ENCODE results near the gene VEZF1.

VEZF1 gene

GRCh38 chr17:57987581-57988300 is at the start of gene VEZF1:
VEZF1 (minus strand) TSS chr17:57988254; CDS start chr17:57988111, 143 bp downstream.
- peak; percentile 59 for DNase-seq (ENCODE audit: low read depth)
- H3K4me3 ChIP-seq (replicated peaks; ENCODE audit: low read depth, low read length) = peak within 1 kb of the TSS; percentile 77
- no peak for TF ChIP-seq CTCF (IDR thresholded peaks at IDR 0.05; ENCODE audit: low read length, missing control alignments)

- no peak for DNase-seq (ENCODE audit: low read depth)
- no peak overlapping the region for H3K4me3 ChIP-seq (replicated peaks; ENCODE audit: low read depth, low read length)
- TF ChIP-seq CTCF (IDR thresholded peaks at IDR 0.05; ENCODE audit: low read length, missing control alignments) = no peak
Measured at GRCh38 chr17:58032691-58033415, 44.8 kb upstream of the VEZF1 start.

GRCh38 chr17:58028578-58028977 is 40.5 kb upstream of the VEZF1 start:
- no peak overlapping the region for H3K4me3 ChIP-seq (replicated peaks; ENCODE audit: low read depth, low read length)
- no peak for DNase-seq (ENCODE audit: low read depth)
- TF ChIP-seq CTCF (IDR thresholded peaks at IDR 0.05; ENCODE audit: low read length, missing control alignments) = no peak

GRCh38 chr17:58020401-58020800 is 32.3 kb upstream of the VEZF1 start:
- DNase-seq (ENCODE audit: low read depth) = no peak
- H3K4me3 ChIP-seq (replicated peaks; ENCODE audit: low read depth, low read length) = no peak overlapping the region
- no peak for TF ChIP-seq CTCF (IDR thresholded peaks at IDR 0.05; ENCODE audit: low read length, missing control alignments)

- no peak for DNase-seq (ENCODE audit: low read depth)
- TF ChIP-seq CTCF (IDR thresholded peaks at IDR 0.05; ENCODE audit: low read length, missing control alignments) = no peak
- no peak overlapping the region for H3K4me3 ChIP-seq (replicated peaks; ENCODE audit: low read depth, low read length)
Measured at GRCh38 chr17:58019521-58019920, 31.5 kb upstream of the VEZF1 start.

- no peak for TF ChIP-seq CTCF (IDR thresholded peaks at IDR 0.05; ENCODE audit: low read length, missing control alignments)
- DNase-seq (ENCODE audit: low read depth) = no peak
- no peak overlapping the region for H3K4me3 ChIP-seq (replicated peaks; ENCODE audit: low read depth, low read length)
Measured at GRCh38 chr17:58019039-58019438, 31.0 kb upstream of the VEZF1 start.
